PC-3 (cell line): Measurements from ENCODE around the gene CD226. TPM values are rescaled to one million over a fixed set of nuclear protein-coding genes. Genes with fewer than 3 reads are reported as not detected.

Experiments used
- ATAC-seq: fragments of 200-7000 bp; cut with Tn5 transposase; 2 replicates; pipeline ENCODE4 v1.9.1; 2020; ENCODE audit warnings: mild to moderate bottlenecking, moderate library complexity
- BruUV-seq: library from RNA; stranded (reverse); fragments of 400-500 nt; replicated peaks from 2 replicates; lab custom pipeline; 2021; lab: Mats Ljungman, UMichigan
- CTCF ChIA-PET: fragments of 300-600 bp; sonication (Branson Sonifier 250); formaldehyde crosslinking; loops from one replicate; lab custom pipeline; 2022; ENCODE audit warnings: antibody characterized with exemption; lab: Charles Lee
- POLR2A ChIA-PET: fragments of 300-600 bp; sonication (Branson Sonifier 250); formaldehyde crosslinking; loops from one replicate; lab custom pipeline; 2022; ENCODE audit warnings: antibody characterized with exemption; ENCODE audit not compliant: unreplicated experiment; lab: Charles Lee
- DNase-seq: peaks from one replicate; pipeline ENCODE4 v3.0.0-alpha.2; 2015
- H2AFZ ChIP-seq: fragments of 300-600 bp; sonication (generic); 2 replicates; pipeline ENCODE4 v1.6.0; 2016; ENCODE audit warnings: antibody characterized with exemption, low read length
- H3F3A ChIP-seq: fragments of 300-600 bp; sonication (generic); one replicate; pipeline ENCODE4 v1.6.0; 2017; ENCODE audit warnings: antibody characterized with exemption, low read length, control low read depth, mild to moderate bottlenecking; ENCODE audit not compliant: unreplicated experiment
- H3K27ac ChIP-seq: fragments of 300-600 bp; sonication (generic); 2 replicates; pipeline ENCODE4 v1.5.1; 2016; ENCODE audit warnings: mild to moderate bottlenecking, low read length
- H3K27me3 ChIP-seq: fragments of 300-600 bp; sonication (generic); 2 replicates; pipeline ENCODE4 v1.6.1; 2016; ENCODE audit warnings: low read length, mixed read lengths
- H3K36me3 ChIP-seq: fragments of 300-600 bp; sonication (generic); 2 replicates; pipeline ENCODE4 v1.6.1; 2016; ENCODE audit warnings: low read depth, mixed run types, low read length, mixed read lengths
- H3K4me1 ChIP-seq: fragments of 300-600 bp; sonication (generic); 2 replicates; pipeline ENCODE4 v1.5.1; 2016; ENCODE audit warnings: low read length; ENCODE audit not compliant: insufficient read depth
- H3K4me2 ChIP-seq: fragments of 300-600 bp; sonication (generic); 2 replicates; pipeline ENCODE4 v1.6.0; 2016; ENCODE audit warnings: low read length
- H3K4me3 ChIP-seq: fragments of 300-600 bp; sonication (generic); 2 replicates; pipeline ENCODE4 v1.5.1; 2016; ENCODE audit warnings: mild to moderate bottlenecking, low read length, mixed read lengths
- H3K79me2 ChIP-seq: fragments of 300-600 bp; sonication (generic); 2 replicates; pipeline ENCODE4 v1.6.1; 2017; ENCODE audit warnings: low read length, mixed read lengths
- H3K9ac ChIP-seq: fragments of 300-600 bp; sonication (generic); 2 replicates; pipeline ENCODE4 v1.6.0; 2016; ENCODE audit warnings: mild to moderate bottlenecking, low read length
- H3K9me2 ChIP-seq: fragments of 300-600 bp; sonication (generic); replicated peaks from 2 replicates; pipeline ENCODE4 v1.6.1; 2016; ENCODE audit warnings: mixed run types, low read length, mixed read lengths
- H3K9me3 ChIP-seq: fragments of 300-600 bp; sonication (generic); 2 replicates; pipeline ENCODE4 v1.6.1; 2016; ENCODE audit warnings: low read length, mixed read lengths
- H4K20me1 ChIP-seq: fragments of 300-600 bp; sonication (generic); 2 replicates; pipeline ENCODE4 v1.6.1; 2016; ENCODE audit warnings: low read length, mixed read lengths
- EZH2 ChIP-seq: fragments of 300-600 bp; sonication (generic); IDR thresholded peaks from one replicate; pipeline ENCODE4 v1.6.1; 2017; ENCODE audit warnings: antibody characterized with exemption, mild to moderate bottlenecking, low read length; ENCODE audit not compliant: unreplicated experiment
- EZH2phosphoT487 ChIP-seq: fragments of 300-600 bp; sonication (generic); IDR thresholded peaks from 2 replicates; pipeline ENCODE4 v1.6.1; 2018; ENCODE audit warnings: mild to moderate bottlenecking, antibody characterized with exemption, low read length, borderline replicate concordance
- intact Hi-C: fragments of 100-400 bp; cut with micrococcal nuclease; formaldehyde crosslinking; loops from 2 replicates; pipeline ENCODE4 v1.9.0; 2023
- total RNA-seq: library from RNA; depleted of rRNA; stranded (reverse); fragments of >200 nt; gene quantifications from 2 replicates; pipeline ENCODE4 v1.2.3, GENCODE V29; 2014
- TF ChIP-seq, protein P1 (sequence below): fragments of 300-600 bp; sonication (generic); conservative IDR thresholded peaks from 2 replicates; pipeline ENCODE4 v1.5.1; 2017; ENCODE audit warnings: antibody characterized with exemption, low read depth, mild to moderate bottlenecking, low read length

CD226 gene
- total RNA-seq, 1 experiment from 2014 or later = 0.26 TPM

GRCh38 chr18:69817335-69817940, 130.2 kb downstream of the CD226 start:
- 0 out of 2 replicates have a peak, but pooled peaks cover 3% of the 10 kb centered on the region for H3K4me1 ChIP-seq
- H3K79me2 ChIP-seq = no peaks in the 10 kb centered on the region
- H4K20me1 ChIP-seq = no peaks in the 10 kb centered on the region
- intact Hi-C loops = no loop called here
- H3K27ac ChIP-seq = no peak overlapping the region
- ATAC-seq (peak; percentile 99), DNase-seq (peak; percentile 66)
- H3K9me3 ChIP-seq = no peaks in the 10 kb centered on the region
- no peak overlapping the region for H3K9ac ChIP-seq
- ChIA-PET CTCF (no interaction called here), POLR2A (no interaction called here)
- no TSS peak for BruUV-seq
- H3K4me2 ChIP-seq = no peak overlapping the region
- no peaks in the 10 kb centered on the region for H3K36me3 ChIP-seq
- TF ChIP-seq EZH2 (no peak), EZH2phosphoT487 (no peak)
- TF ChIP-seq, protein P1, sequence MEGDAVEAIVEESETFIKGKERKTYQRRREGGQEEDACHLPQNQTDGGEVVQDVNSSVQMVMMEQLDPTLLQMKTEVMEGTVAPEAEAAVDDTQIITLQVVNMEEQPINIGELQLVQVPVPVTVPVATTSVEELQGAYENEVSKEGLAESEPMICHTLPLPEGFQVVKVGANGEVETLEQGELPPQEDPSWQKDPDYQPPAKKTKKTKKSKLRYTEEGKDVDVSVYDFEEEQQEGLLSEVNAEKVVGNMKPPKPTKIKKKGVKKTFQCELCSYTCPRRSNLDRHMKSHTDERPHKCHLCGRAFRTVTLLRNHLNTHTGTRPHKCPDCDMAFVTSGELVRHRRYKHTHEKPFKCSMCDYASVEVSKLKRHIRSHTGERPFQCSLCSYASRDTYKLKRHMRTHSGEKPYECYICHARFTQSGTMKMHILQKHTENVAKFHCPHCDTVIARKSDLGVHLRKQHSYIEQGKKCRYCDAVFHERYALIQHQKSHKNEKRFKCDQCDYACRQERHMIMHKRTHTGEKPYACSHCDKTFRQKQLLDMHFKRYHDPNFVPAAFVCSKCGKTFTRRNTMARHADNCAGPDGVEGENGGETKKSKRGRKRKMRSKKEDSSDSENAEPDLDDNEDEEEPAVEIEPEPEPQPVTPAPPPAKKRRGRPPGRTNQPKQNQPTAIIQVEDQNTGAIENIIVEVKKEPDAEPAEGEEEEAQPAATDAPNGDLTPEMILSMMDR = no peak
- no peaks in the 10 kb centered on the region for H3K9me2 ChIP-seq
- no peaks in the 10 kb centered on the region for H3F3A ChIP-seq
- H3K4me3 ChIP-seq = no peak overlapping the region
- no peak overlapping the region for H2AFZ ChIP-seq
- no peaks in the 10 kb centered on the region for H3K27me3 ChIP-seq

GRCh38 chr18:69814861-69815385, 132.8 kb downstream of the CD226 start:
- Histone ChIP-seq H3K9me3 (no peaks in the 10 kb centered on the region), H3K36me3 (no peaks in the 10 kb centered on the region), H3K4me2 (no peak overlapping the region), H3F3A (no peaks in the 10 kb centered on the region), H4K20me1 (no peaks in the 10 kb centered on the region), H3K4me1 (0 out of 2 replicates have a peak, but pooled peaks cover 3% of the 10 kb centered on the region), H3K9me2 (no peaks in the 10 kb centered on the region), H3K4me3 (no peak overlapping the region), H3K9ac (no peak overlapping the region), H3K79me2 (no peaks in the 10 kb centered on the region), H3K27me3 (no peaks in the 10 kb centered on the region), H2AFZ (no peak overlapping the region), H3K27ac (no peak overlapping the region)
- ATAC-seq (no peak), DNase-seq (no peak)
- CTCF ChIA-PET = no interaction called here
- intact Hi-C loops = no loop called here
- TF ChIP-seq EZH2 (no peak), EZH2phosphoT487 (no peak)
- TF ChIP-seq, protein P1 = no peak
- no TSS peak for BruUV-seq
- POLR2A ChIA-PET = no interaction called here

DNA sequence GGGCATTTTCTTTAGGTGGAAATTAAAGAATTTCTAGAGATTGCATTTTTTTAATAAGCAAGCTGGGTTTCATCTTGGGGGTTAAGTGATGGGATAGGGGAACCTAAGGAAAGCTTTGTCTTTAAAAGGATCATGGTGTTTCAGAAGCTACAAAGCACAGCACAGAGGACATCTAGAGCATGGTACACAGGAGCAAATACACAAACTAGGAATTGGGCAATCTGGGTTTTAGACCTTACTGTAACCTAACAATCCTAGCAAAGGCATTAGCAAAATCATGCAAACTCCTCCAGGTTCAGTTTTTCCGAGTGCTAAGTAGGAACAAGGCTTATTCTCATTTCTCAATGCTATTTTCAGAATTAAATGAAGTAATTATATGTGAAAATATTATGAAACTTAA, 134.1 kb downstream of the CD226 start:
- Histone ChIP-seq H3K9me3 (no peaks in the 10 kb centered on the region), H2AFZ (no peak overlapping the region), H3K9ac (no peak overlapping the region), H3K4me1 (0 out of 2 replicates have a peak, but pooled peaks cover 3% of the 10 kb centered on the region), H3K27me3 (no peaks in the 10 kb centered on the region), H3K9me2 (no peaks in the 10 kb centered on the region), H3K79me2 (no peaks in the 10 kb centered on the region), H3K4me2 (no peak overlapping the region), H3K4me3 (no peak overlapping the region), H3K36me3 (no peaks in the 10 kb centered on the region), H3K27ac (no peak overlapping the region), H3F3A (no peaks in the 10 kb centered on the region), H4K20me1 (no peaks in the 10 kb centered on the region)
- intact Hi-C loops = no loop called here
- ChIA-PET CTCF (no interaction called here), POLR2A (no interaction called here)
- ATAC-seq = no peak
- no peak for TF ChIP-seq EZH2phosphoT487
- TF ChIP-seq, protein P1 = no peak
- DNase-seq = no peak
- no TSS peak for BruUV-seq
